ENCODE measurements around the gene MAP4. TPM values are rescaled to one million over a fixed set of nuclear protein-coding genes. Genes with fewer than 3 reads are reported as not detected.

Gene MAP4
- total and polyA plus RNA-seq, 2 of the 13 experiments (the other 11 are each of a cell fraction or from before 2014, with no cell fraction given), result 33.1 to 38.7 TPM

GRCh38 chr3:47838503-47838902 is 177.7 kb downstream of the MAP4 start:
- no peak overlapping the region for H2AFZ ChIP-seq (ENCODE audit: low read length)
- H3K4me2 ChIP-seq (ENCODE audit: low read depth, low read length), result no peak overlapping the region
- intact Hi-C loops (cut with micrococcal nuclease; ENCODE audit: unreplicated experiment), result no loop called here
- no peaks in the 10 kb centered on the region for H3K27me3 ChIP-seq (ENCODE audit: control insufficient read depth in 1 of 2, insufficient read depth in 2 of 2, low read length in 2 of 2)
- peaks cover 3% of the 10 kb centered on the region for H3K79me2 ChIP-seq (ENCODE audit: insufficient read depth, low read length)
- TF ChIP-seq SIN3A (IDR thresholded peaks at IDR 0.05; ENCODE audit: borderline replicate concordance, low read depth, low read length) (no peak), FOXA1 (IDR thresholded peaks at IDR 0.05) (no peak), FOXA1 (CRISPR knock-in tag; IDR thresholded peaks at IDR 0.05) (no peak), BRF2 (CRISPR knock-in tag; IDR thresholded peaks at IDR 0.05) (no peak), ZNF720 (CRISPR knock-in tag; IDR thresholded peaks at IDR 0.05) (no peak), NCOA5 (CRISPR knock-in tag; IDR thresholded peaks at IDR 0.05) (no peak), ZNF142 (CRISPR knock-in tag; IDR thresholded peaks at IDR 0.05) (no peak), ZNF615 (CRISPR knock-in tag; IDR thresholded peaks at IDR 0.05; ENCODE audit: borderline replicate concordance) (no peak)
- 100% methylated on average over 5 of the region's 5 CpGs for WGBS (ENCODE audit: low lambda C conversion rate)
- DNase-seq (ENCODE audit: low spot score), result no peak
- H3K27ac ChIP-seq (ENCODE audit: extremely low read length, insufficient read depth, low read length), result no peak overlapping the region
- no TSS peak for BruUV-seq (replicated peaks)
- POLR2A ChIA-PET, result interaction anchor here (1.2 to 1.6 kb wide), 2 partner anchors 14 to 313 kb away, joined by 9 to 12 read pairs; no protein-coding TSS in a partner anchor
- H3K4me3 ChIP-seq (replicated peaks in 1 of 3; ENCODE audit: insufficient read depth in 1 of 3, low read depth in 2 of 3, low read length in 3 of 3), result no peak overlapping the region
- in situ Hi-C loops (cut with HindIII; ENCODE audit: extremely low pct_ligation_motif_present, low pct_unique_long_range_greater_than_20kb), result no loop called here
- H4K20me1 ChIP-seq (ENCODE audit: insufficient read depth, low read length), result peaks cover 6% of the 10 kb centered on the region
- no peak for ATAC-seq
- CTCF ChIA-PET (ENCODE audit: low intra/inter-chr PET ratio, low total read pairs), result interaction anchor here (2.2 to 2.3 kb wide), 2 partner anchors 151 to 313 kb away, joined by 11 to 13 read pairs; no protein-coding TSS in a partner anchor
- peaks cover 29 to 73% of the 10 kb centered on the region in 2 experiments for H3K36me3 ChIP-seq (replicated peaks in 1 of 2; ENCODE audit: control insufficient read depth in 1 of 2, insufficient read depth in 2 of 2, low read length in 2 of 2)
- FAIRE-seq, result no peak
- H3K9me3 ChIP-seq (ENCODE audit: low read length), result no peaks in the 10 kb centered on the region
- H3K4me1 ChIP-seq (ENCODE audit: insufficient read depth, low read length), result no peaks in the 10 kb centered on the region
- no peak overlapping the region for H3K9ac ChIP-seq (ENCODE audit: insufficient read depth, low read depth, low read length)
